OCI-M1 (cell line): ENCODE results near the gene UFD1.

Experiments used
- DNase-seq: peaks from one replicate; lab custom pipeline; 2025; lab: John Stamatoyannopoulos, UW

The UFD1 gene

DNA sequence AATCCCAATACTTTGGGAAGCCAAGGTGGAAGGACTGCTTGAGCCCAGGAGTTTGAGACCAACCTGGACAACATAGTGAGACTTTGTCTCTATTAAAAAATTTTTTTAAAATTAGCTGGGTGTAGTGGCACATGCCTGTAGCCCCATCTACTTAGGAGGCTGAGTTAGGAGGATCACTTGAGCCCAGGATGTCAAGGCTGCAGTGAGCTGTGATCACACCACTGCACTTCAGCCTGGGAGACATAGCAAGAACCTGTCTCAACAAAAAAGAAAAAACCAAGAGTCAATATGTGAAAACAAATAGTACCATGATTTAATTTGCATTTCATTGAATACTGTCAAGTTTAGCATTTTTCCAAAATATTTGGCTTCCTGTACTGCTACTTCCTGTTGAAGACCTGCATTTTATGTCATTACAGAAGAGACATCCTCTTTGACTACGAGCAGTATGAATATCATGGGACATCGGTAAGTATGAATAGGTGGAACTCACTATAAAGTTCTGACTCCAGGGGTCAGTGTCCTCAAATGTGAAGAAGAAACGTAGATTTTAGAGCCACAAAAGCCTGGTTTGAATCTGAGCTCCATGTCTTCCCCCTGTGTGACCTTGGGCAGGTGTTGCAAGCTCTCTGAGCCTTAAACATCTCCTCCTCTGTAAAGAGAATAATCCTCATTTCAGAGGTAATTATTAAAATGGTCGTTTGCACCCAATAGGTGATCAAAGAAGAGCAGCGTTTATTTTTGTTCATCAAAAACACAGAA, 16.8 kb upstream of the UFD1 start:
- DNase-seq: no peak

DNA sequence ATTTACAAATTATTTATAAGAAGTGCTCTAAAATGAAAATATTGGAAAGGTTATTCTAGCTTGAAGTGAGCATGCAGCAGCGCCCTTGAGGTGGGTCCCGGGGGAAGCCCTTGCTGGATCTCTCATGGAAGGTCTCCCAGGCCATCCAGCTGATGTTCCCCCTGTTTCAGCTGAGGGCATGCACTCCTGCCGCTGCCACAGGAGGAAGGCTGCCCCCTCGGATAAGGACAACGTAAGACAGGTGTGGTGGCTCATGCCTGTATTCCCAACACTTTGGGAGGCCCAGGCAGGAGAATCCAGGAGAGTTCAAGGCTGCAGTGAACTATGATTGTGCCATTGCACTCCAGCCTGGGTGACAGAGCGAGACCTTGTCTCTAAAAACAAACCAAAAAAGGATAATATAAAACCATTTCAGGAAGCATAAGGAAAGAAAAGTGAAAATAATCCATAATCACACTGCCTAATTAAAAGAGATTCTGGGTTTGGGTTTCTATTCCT, 15.7 kb upstream of the UFD1 start:
- no peak for DNase-seq

DNA sequence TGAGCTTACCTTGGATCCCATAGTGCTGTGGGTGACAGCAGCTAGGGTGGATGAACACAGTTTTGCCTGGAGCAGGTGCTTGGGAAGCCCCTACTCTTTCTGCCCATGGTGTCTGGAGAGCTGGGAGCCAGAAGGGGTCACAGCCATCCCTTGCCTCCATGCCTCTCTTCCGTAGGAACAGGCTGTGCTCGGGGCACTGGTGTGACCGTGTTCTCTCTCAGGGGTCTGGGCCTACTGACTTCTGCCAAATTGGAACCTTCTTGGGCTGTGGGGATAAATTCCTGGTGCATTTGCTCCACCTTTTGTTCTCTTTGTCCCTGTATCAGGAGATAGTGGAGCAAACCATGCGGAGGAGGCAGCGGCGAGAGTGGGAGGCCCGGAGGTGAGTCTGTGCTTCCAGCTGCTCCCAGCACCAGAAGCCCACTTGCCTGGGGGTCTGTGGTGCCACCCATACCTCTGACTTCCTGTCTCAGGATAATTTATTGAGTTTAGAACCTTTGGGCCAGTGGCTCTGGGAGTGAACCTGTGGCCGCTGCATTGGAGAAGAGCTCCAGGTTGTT, 15.1 kb upstream of the UFD1 start:
- DNase-seq: no peak

DNA sequence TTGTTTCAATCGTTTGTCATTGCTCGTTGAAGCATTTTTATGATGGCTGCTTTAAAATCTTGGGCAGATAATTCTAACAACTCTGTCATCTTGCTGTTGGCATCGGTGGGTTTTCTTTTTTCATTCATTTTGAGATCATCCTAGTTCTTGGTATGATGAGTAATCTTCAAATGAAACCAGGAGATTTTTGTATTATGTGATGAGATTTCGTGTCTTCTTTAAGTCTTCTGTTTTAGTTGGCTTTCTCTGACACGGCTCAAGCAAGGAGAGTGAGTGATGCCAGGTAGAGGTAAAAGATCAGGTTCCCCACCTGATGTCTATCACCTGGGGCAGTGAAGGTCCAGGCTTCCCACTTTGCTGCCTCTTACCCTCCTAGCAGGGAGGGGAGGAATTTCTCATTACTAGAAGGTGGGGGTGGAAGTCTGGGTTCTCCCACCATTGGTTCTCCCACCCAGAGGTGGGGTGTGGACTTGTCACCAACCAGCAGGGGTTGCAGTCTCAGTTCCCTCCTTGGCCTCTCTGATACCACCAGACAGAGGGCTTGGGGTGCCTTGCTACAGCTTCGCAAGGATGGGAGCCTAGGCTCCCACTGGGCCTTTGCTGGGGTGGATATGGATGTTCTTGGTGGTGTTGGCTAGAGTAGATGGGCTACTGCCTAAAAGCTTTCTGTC, 13.6 kb upstream of the UFD1 start:
- no peak for DNase-seq

DNA sequence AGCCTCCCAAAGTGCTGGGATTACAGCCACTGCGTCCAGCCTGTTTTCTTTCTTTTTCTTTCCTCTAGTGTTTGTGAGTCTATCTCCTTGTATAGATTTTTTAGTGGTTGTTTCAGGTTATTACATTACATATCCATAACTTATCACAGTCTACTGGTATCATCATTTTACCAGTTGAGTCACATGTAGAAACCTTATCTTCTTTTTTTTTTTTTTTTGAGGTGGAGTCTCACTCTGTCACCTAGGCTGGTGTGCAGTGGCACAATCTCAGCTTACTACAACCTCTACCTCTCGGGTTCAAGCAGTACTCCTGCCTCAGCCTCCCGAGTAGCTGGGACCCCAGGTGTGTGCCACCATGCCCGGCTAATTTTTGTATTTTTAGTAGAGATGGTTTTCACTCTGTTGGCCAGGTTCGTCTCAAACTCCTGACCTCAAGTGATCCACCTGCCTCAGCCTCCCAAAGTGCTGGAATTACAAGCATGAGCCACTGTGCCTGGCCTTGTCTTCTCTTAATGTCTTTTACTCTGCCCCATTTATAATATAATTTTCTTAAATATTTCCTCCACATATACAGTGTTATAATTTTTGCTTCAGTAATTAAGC, 11.7 kb upstream of the UFD1 start:
- no peak for DNase-seq

- peak; percentile 55 for DNase-seq
Observed at GRCh38 chr22:19488884-19489843, 10.2 kb upstream of the UFD1 start.

GRCh38 chr22:19488285-19488684, 9.3 kb upstream of the UFD1 start:
- no peak for DNase-seq

- DNase-seq: no peak
Observed at GRCh38 chr22:19483481-19484244, 4.7 kb upstream of the UFD1 start.

DNA sequence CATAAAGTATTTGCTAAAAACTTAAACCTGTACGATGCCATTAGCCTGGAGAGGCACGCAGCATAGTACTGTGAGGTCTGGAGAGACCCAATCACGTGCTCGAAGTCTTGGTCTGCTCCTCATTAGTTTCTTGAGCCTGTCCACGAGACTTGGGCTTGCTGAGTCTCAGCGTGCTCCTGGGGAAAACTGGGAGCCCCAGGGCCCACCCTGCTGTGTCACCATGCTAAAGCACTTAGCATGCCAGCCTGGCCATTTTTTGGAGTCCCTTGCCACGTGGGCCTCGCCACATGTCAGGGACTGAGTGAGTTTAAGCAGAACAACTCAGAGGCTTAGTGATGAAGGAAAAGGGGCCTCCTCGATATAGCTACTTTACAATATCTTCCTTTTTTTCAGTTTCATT, 3.3 kb upstream of the UFD1 start:
- no peak for DNase-seq

DNA sequence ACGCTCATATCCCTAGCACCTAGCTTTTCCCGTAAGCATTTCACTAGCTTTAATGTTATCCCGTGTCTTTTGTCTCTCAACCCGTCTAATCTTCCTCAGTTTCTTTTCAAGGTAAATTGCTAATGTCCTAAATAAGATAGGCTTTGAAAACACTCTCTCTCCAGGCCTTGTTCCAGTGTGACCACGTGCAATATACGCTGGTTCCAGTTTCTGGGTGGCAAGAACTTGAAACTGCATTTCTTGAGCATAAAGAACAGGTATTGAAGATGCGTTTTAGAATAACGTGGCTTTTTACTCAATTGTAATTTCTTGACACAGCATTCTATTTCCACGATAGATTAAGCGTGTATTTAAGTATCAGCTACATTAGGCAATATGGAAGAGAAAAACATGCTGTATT, 1.8 kb upstream of the UFD1 start:
- peak; percentile 23 for DNase-seq

DNA sequence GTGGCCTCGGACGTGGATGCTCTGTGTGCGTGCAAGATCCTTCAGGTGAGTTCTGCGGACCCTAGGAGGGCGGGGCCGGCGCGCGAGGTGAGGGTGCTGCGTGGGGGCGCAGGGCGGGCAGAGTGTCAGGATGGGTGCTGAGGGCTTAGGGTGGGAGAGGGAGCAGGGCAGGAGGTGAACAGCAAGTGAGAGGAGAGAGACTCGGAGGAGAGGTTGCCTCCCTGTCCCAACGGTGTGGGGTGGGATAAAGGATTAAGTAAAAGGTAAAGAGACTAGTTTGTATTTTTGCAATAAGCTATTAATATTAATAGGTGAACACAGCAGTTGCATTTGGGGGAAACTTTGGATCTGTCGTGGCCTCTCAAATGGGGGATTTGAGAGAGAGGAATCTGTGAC, 1.2 kb upstream of the UFD1 start:
- peak; percentile 41 for DNase-seq

DNA sequence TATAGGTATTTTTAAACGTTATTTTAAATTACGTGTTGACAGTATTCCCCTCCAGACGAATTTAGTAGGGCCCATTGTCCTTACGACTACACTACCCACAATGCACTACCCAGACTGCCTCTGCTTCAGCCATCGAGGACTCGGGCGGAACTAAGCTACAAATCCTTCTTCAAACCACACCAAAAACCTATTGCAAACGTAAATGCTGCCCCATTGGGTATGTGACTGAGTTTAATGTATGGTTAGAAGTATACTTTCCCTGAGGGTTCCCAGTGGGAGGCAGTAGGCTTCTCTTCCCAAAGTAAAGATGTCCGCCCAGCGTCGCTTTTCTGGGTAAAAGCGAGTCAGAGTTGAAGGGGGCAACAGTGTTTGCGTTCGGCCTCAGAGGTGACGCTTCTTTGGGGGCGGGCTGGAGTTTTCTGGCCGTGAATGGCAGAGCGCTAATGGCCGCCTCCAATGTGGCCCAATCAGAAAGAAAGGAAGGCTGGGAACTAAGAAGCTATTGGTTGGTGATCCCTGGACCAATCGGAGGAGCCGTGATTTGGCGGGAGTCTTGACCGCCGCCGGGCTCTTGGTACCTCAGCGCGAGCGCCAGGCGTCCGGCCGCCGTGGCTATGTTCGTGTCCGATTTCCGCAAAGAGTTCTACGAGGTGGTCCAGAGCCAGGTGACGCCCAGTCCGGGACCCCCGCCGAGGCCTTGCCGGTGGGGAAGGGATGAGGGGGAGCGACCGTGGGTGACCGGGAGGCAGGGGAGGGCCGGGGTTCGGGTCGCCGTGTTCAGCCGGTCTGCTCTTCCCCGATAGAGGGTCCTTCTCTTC, 571 bp upstream of the UFD1 start, which contains the start of gene CDC45:
Gene CDC45, plus strand, starts transcription at position 566 of the 818 bp plus-strand sequence. Its CDS starts 49 bp downstream, at position 615.
- DNase-seq: peak; percentile 99

GRCh38 chr22:19478045-19478900, 720 bp downstream of the UFD1 start:
- peak; percentile 48 for DNase-seq

DNA sequence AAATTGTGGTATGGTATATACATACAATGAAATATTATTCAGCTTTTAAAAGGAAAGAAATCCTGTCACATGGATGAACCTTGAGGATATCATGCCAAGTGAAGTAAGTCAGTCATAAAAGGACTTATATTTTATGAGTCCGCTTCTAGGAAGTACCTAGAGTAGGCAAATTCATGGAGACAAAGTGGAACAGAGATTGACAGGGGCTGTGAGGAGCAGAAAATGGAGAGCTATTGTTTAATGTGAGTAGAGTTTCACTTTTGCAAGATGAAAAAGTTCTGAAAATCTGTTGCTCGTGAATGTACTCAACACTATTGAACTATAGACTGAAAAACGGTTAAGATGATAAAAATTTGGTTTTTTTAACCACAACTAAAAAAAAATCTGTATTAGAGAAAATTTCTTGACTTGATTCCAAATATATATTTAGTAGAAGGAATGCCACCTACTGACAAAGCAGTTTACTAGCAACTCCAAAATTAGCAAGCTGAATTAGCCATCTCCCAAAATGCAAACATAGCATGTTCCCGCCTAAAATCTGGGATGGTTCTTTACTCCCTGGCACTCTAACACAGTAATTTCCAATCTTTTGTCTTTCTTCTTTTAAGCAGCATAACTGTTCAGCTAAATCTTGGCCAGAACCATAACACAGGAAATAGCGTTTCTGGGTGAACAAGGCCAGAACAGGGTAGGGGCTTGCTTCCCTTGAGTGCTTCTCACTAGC, 1.5 kb downstream of the UFD1 start:
- DNase-seq: peak; percentile 57

DNA sequence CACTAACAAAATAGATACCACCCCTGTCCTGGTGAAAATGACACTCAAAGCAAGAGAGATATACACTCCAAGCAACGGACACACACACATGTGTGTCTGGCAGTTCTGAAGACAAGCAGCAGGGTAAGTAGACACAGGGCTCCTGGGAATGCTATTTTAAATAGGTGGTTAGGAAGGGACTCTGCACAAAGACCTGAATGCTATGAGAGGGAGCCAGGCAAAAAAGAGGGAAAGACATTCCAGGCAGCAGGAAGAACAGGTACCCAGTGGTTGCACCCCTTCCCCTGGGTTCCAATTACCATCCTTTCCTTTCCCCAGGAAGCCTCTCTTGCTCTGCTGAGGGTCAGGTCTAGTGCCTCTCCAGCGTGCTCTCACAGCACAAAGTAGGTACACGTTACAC, 3.0 kb downstream of the UFD1 start:
- no peak for DNase-seq

DNA sequence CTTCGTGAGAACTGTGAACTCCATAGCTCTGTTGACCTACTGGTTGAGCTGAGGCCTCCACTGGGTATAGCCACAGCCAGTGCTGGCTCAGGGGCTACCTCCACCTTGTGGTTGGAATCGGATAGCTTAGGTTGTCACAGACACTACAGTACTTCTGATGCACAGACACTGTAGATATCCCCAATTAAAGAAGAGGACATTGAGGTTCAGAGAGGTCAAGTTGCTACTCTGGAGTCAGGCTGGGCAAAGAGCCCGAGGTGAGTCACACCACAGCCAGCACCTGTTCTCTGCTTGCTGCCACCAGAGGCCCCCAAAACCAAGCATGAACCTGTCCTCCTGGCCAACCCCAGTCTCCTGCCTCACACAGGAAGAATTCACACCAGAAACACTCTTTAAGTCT, 5.4 kb downstream of the UFD1 start:
- no peak for DNase-seq

DNA sequence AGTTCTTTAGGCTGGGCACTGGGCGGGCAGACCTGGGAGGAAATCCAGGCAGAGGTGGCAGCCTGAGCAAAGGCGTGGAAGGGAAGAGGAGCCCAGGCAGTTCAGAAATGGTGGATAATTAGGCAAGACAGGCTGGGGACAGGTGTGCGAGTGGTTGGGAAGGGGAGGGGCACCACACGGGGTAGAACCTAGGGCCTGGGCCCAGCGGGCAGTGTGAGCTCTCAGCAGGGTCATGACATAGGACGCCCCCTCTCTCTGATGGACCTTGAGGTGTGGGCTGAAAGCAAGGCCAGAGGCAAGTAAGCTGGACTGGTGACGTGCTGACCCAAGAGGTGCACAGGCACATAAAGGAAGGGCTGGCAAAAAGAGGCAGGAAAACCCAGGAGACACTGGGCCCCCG, 6.8 kb downstream of the UFD1 start:
- no peak for DNase-seq

GRCh38 chr22:19471572-19471971, 7.4 kb downstream of the UFD1 start:
- DNase-seq: no peak
